SK-N-SH treated with all-trans-retinoic acid at 6 μM for 48 hours (cell line): ENCODE data around the gene KCNK2.

Source experiments
- ARNTL ChIP-seq: fragments of 450-650 bp; formaldehyde crosslinking; IDR thresholded peaks from 2 replicates; pipeline ENCODE4 v1.5.0; 2020; ENCODE audit warnings: low read depth, mild to moderate bottlenecking, moderate library complexity, borderline replicate concordance
- RARB ChIP-seq: fragments of 250-450 bp; sonication (Bioruptor Pico); IDR thresholded peaks from 2 replicates; pipeline ENCODE4 v1.8.0; 2021; ENCODE audit warnings: mild to moderate bottlenecking, moderate library complexity
- ZC3H10 ChIP-seq: fragments of 250-450 bp; sonication (Bioruptor Pico); IDR thresholded peaks from 2 replicates; pipeline ENCODE4 v1.5.1; 2021; ENCODE audit warnings: mild to moderate bottlenecking, moderate library complexity
- ZNF565 ChIP-seq: fragments of 450-650 bp; formaldehyde crosslinking; conservative IDR thresholded peaks from 2 replicates; pipeline ENCODE4 v1.5.0; 2020; ENCODE audit warnings: low read depth, mild to moderate bottlenecking, moderate library complexity
- TF ChIP-seq, protein P1 (sequence below): fragments of 250-450 bp; sonication (Bioruptor Pico); IDR thresholded peaks from 2 replicates; pipeline ENCODE4 v1.8.0; 2020; ENCODE audit warnings: mild to moderate bottlenecking, moderate library complexity, borderline replicate concordance

DNA sequence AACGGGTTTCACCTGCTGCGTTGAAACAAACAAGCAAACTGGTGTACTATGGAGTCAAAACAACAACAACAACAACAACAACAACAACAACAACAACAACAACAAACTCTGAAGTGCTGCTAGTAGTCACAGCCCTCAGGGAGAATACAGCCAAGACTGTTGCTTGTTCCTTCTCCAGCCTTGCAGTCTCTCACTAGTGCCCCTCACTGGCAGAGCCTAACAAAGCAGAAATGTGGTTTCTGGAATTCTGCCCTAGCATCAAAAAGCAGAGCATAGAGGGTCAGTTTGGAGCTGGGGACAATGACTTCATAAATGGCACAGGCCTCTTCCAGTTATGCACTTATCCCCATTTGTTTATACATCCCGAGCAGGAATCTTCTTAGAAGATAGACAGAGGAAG lies 187.4 kb downstream of the KCNK2 start:
- TF ChIP-seq, protein P1, sequence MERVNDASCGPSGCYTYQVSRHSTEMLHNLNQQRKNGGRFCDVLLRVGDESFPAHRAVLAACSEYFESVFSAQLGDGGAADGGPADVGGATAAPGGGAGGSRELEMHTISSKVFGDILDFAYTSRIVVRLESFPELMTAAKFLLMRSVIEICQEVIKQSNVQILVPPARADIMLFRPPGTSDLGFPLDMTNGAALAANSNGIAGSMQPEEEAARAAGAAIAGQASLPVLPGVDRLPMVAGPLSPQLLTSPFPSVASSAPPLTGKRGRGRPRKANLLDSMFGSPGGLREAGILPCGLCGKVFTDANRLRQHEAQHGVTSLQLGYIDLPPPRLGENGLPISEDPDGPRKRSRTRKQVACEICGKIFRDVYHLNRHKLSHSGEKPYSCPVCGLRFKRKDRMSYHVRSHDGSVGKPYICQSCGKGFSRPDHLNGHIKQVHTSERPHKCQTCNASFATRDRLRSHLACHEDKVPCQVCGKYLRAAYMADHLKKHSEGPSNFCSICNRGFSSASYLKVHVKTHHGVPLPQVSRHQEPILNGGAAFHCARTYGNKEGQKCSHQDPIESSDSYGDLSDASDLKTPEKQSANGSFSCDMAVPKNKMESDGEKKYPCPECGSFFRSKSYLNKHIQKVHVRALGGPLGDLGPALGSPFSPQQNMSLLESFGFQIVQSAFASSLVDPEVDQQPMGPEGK = no peak
- TF ChIP-seq ZC3H10 (CRISPR knock-in tag) (no peak), ARNTL (CRISPR knock-in tag) (no peak), ZNF565 (no peak), RARB (no peak)
